Spinal cord (tissue), 10 donors: ENCODE data around the gene APEH. TPM values are rescaled to one million over a fixed set of nuclear protein-coding genes. Genes with fewer than 3 reads are reported as not detected.

Experiments
- DNase-seq, 6 donors: peaks; one replicate each; pipeline versions ENCODE4 v3.0.0 to v3.0.0-alpha.2; 2013 to 2015; ENCODE audit warnings: low spot score in 6 of 6, low read depth in 4 of 6
- H3K27ac ChIP-seq: one replicate; pipeline ENCODE4 v1.5.1; 2013; ENCODE audit warnings: low read depth, low read length, control low read depth
- H3K27me3 ChIP-seq: one replicate; pipeline ENCODE4 v1.6.1; 2013; ENCODE audit warnings: low read length; ENCODE audit not compliant: control insufficient read depth, insufficient read depth
- H3K36me3 ChIP-seq: one replicate; pipeline ENCODE4 v1.6.1; 2013; ENCODE audit warnings: low read length; ENCODE audit not compliant: control insufficient read depth, insufficient read depth
- H3K4me1 ChIP-seq: one replicate; pipeline ENCODE4 v1.6.1; 2013; ENCODE audit warnings: low read length; ENCODE audit not compliant: control insufficient read depth, insufficient read depth
- H3K4me3 ChIP-seq: one replicate; pipeline ENCODE4 v1.5.1; 2013; ENCODE audit warnings: low read depth, low read length, control low read depth
- H3K9me3 ChIP-seq: one replicate; pipeline ENCODE4 v1.6.1; 2013; ENCODE audit warnings: low read length; ENCODE audit not compliant: control insufficient read depth, insufficient read depth
- WGBS: methylation state at CpG from one replicate; pipeline ENCODE4 v1.1.5; 2013; ENCODE audit warnings: missing lambda C conversion rate; ENCODE audit not compliant: insufficient coverage; 5-methylcytosine and 5-hydroxymethylcytosine counted together
- polyA plus RNA-seq, 2 donors: library from polyadenylated mRNA; unstranded; fragments of 120-200 nt; gene quantifications; one replicate each; pipeline ENCODE4 v1.2.1, GENCODE V29; 2013; ENCODE audit not compliant: insufficient read length in 2 of 2
- total RNA-seq, 2 donors: library from RNA; depleted of rRNA in 1 of 2; stranded (reverse); fragments of 120-200 nt in 1 of 2; fragments of >200 nt in 1 of 2; gene quantifications; one replicate each; pipeline versions ENCODE4 v1.2.3 to v1.2.4, GENCODE V29; 2013 to 2014
- donor health status: healthy.

Gene APEH
- total and polyA plus RNA-seq, 4 donors: 68.3 to 116 (median 104) TPM

- DNase-seq: no peak
- H3K36me3 ChIP-seq: peaks cover 63% of the 10 kb centered on the region
Observed at GRCh38 chr3:49648354-49649019, 25.7 kb upstream of the APEH start.

GRCh38 chr3:49649576-49649975 lies 24.6 kb upstream of the APEH start:
- Histone ChIP-seq H3K4me3 (no peak overlapping the region), H3K27me3 (no peaks in the 10 kb centered on the region), H3K4me1 (peaks cover 22% of the 10 kb centered on the region), H3K9me3 (no peaks in the 10 kb centered on the region), H3K27ac (no peak overlapping the region), H3K36me3 (peaks cover 63% of the 10 kb centered on the region)
- 100% methylated on average over 1 of the region's 1 CpG for WGBS
- DNase-seq: no peak

More at GRCh38 chr3:49648354-49649019, 25.7 kb upstream of the APEH start:
- Histone ChIP-seq H3K4me3 (no peak overlapping the region), H3K27ac (no peak overlapping the region), H3K4me1 (peaks cover 22% of the 10 kb centered on the region), H3K27me3 (no peaks in the 10 kb centered on the region), H3K9me3 (no peaks in the 10 kb centered on the region)
- 92% methylated on average over 3 of the region's 3 CpGs for WGBS

GRCh38 chr3:49650177-49650576 lies 24.0 kb upstream of the APEH start:
- Histone ChIP-seq H3K4me3 (no peak overlapping the region), H3K27ac (no peak overlapping the region), H3K27me3 (no peaks in the 10 kb centered on the region), H3K9me3 (no peaks in the 10 kb centered on the region), H3K36me3 (peaks cover 63% of the 10 kb centered on the region), H3K4me1 (peaks cover 22% of the 10 kb centered on the region)
- WGBS: no CpG with 5 or more reads among the region's 1 CpG
- DNase-seq: no peak

GRCh38 chr3:49650637-49651036 lies 23.5 kb upstream of the APEH start:
- no peak for DNase-seq
- peaks cover 64% of the 10 kb centered on the region for H3K36me3 ChIP-seq
- H3K27ac ChIP-seq: no peak overlapping the region
- no peaks in the 10 kb centered on the region for H3K9me3 ChIP-seq
- peaks cover 22% of the 10 kb centered on the region for H3K4me1 ChIP-seq
- WGBS: 48% methylated on average over 5 of the region's 8 CpGs
- no peak overlapping the region for H3K4me3 ChIP-seq
- no peaks in the 10 kb centered on the region for H3K27me3 ChIP-seq

- no peaks in the 10 kb centered on the region for H3K27me3 ChIP-seq
- WGBS: 91% methylated on average over 33 of the region's 36 CpGs
- H3K27ac ChIP-seq: no peak overlapping the region
- no peak for DNase-seq
- H3K4me1 ChIP-seq: peaks cover 18% of the 10 kb centered on the region
- H3K9me3 ChIP-seq: no peaks in the 10 kb centered on the region
- peaks cover 81% of the 10 kb centered on the region for H3K36me3 ChIP-seq
- no peak overlapping the region for H3K4me3 ChIP-seq
Observed at GRCh38 chr3:49652218-49652902, 21.8 kb upstream of the APEH start.

GRCh38 chr3:49652903-49653415 lies 21.2 kb upstream of the APEH start:
- 91% methylated on average over 16 of the region's 21 CpGs for WGBS
- Histone ChIP-seq H3K4me1 (peaks cover 18% of the 10 kb centered on the region), H3K4me3 (no peak overlapping the region), H3K27ac (no peak overlapping the region), H3K27me3 (no peaks in the 10 kb centered on the region), H3K9me3 (no peaks in the 10 kb centered on the region), H3K36me3 (peaks cover 87% of the 10 kb centered on the region)
- no peak for DNase-seq

GRCh38 chr3:49653621-49654020 lies 20.5 kb upstream of the APEH start:
- H3K4me3 ChIP-seq: no peak overlapping the region
- H3K36me3 ChIP-seq: peaks cover 88% of the 10 kb centered on the region
- H3K4me1 ChIP-seq: peaks cover 18% of the 10 kb centered on the region
- DNase-seq: no peak
- no peaks in the 10 kb centered on the region for H3K27me3 ChIP-seq
- H3K9me3 ChIP-seq: no peaks in the 10 kb centered on the region
- WGBS: 82% methylated on average over 8 of the region's 8 CpGs
- H3K27ac ChIP-seq: no peak overlapping the region

- Histone ChIP-seq H3K9me3 (no peaks in the 10 kb centered on the region), H3K27ac (no peak overlapping the region), H3K4me1 (peaks cover 24% of the 10 kb centered on the region), H3K4me3 (no peak overlapping the region), H3K27me3 (no peaks in the 10 kb centered on the region), H3K36me3 (peaks cover 83% of the 10 kb centered on the region)
- WGBS: 93% methylated on average over 17 of the region's 17 CpGs
- DNase-seq: no peak
Observed at GRCh38 chr3:49654176-49654825, 19.9 kb upstream of the APEH start.

- Histone ChIP-seq H3K9me3 (no peaks in the 10 kb centered on the region), H3K36me3 (peaks cover 88% of the 10 kb centered on the region), H3K27me3 (no peaks in the 10 kb centered on the region), H3K4me1 (peaks cover 24% of the 10 kb centered on the region), H3K27ac (no peak overlapping the region), H3K4me3 (no peak overlapping the region)
- WGBS: 73% methylated on average over 10 of the region's 10 CpGs
- no peak for DNase-seq
Observed at GRCh38 chr3:49654955-49655556, 19.1 kb upstream of the APEH start.
